ENCODE results near the gene CAMSAP3. TPM values are rescaled to one million over a fixed set of nuclear protein-coding genes. Genes with fewer than 3 reads are reported as not detected.
A peak's percentile ranks its signal among the peaks of the same experiment; 100 is the strongest.

CAMSAP3 gene
- total RNA-seq, 2 experiments from 2014 or later = 0.17 to 0.31 TPM

GRCh38 chr19:7629347-7630054 is 33.8 kb downstream of the CAMSAP3 start, which contains the start of the genes PET100 and XAB2:
PET100 (plus strand) TSS chr19:7629793; CDS start chr19:7629834, 41 bp downstream.
XAB2 (minus strand) TSS chr19:7629545; CDS start chr19:7629527, 18 bp downstream.
- ChIA-PET POLR2A (interaction anchor here (0.5 to 1.4 kb wide), 8 partner anchors 8 to 314 kb away, joined by 3 to 10 read pairs (median 4); partner anchors contain the start of genes TIMM44 and TRAPPC5), CTCF (interaction anchor here (0.6 to 2.7 kb wide), 5 partner anchors 23 to 821 kb away, joined by 3 to 17 read pairs (median 3); partner anchors contain the start of gene TRAPPC5)
- no peaks in the 10 kb centered on the region for H3K9me3 Mint-ChIP-seq
- intact Hi-C loops (cut with micrococcal nuclease) = loop anchor here (1.0 kb wide), 1 partner anchor 8 kb away; the partner anchor contains the start of gene STXBP2
- peaks cover 33% of the 10 kb centered on the region for H3K4me1 Mint-ChIP-seq (ENCODE audit: low read depth)
- no peaks in the 10 kb centered on the region for H3K27me3 Mint-ChIP-seq
- DNase-seq = peak; percentile 97
- peak within 1 kb of the TSS; percentile 96 for H3K4me3 Mint-ChIP-seq
- peaks cover 12% of the 10 kb centered on the region for H3K36me3 Mint-ChIP-seq
- H3K27ac Mint-ChIP-seq = peak within 1 kb of the TSS; percentile 93

- Mint-ChIP-seq H3K27me3 (no peaks in the 10 kb centered on the region), H3K4me3 (no peak overlapping the region), H3K36me3 (peaks cover 12% of the 10 kb centered on the region), H3K4me1 (ENCODE audit: low read depth) (peaks cover 37% of the 10 kb centered on the region), H3K9me3 (no peaks in the 10 kb centered on the region), H3K27ac (no peak overlapping the region)
- intact Hi-C loops (cut with micrococcal nuclease) = no loop called here
- ChIA-PET POLR2A (no interaction called here), CTCF (no interaction called here)
- no peak for DNase-seq
Measured at GRCh38 chr19:7631577-7631976, 35.9 kb downstream of the CAMSAP3 start.

GRCh38 chr19:7632340-7633203 is 36.9 kb downstream of the CAMSAP3 start:
- H3K27me3 Mint-ChIP-seq = no peaks in the 10 kb centered on the region
- DNase-seq = no peak
- no peaks in the 10 kb centered on the region for H3K9me3 Mint-ChIP-seq
- intact Hi-C loops (cut with micrococcal nuclease) = no loop called here
- peaks cover 9% of the 10 kb centered on the region for H3K36me3 Mint-ChIP-seq
- H3K4me1 Mint-ChIP-seq (ENCODE audit: low read depth) = peaks cover 37% of the 10 kb centered on the region
- ChIA-PET POLR2A (no interaction called here), CTCF (no interaction called here)
- H3K27ac Mint-ChIP-seq = no peak overlapping the region
- no peak overlapping the region for H3K4me3 Mint-ChIP-seq

GRCh38 chr19:7633698-7634097 is 38.0 kb downstream of the CAMSAP3 start, which contains the start of gene PCP2:
PCP2 (minus strand) TSS chr19:7633719; CDS start chr19:7633457, 262 bp downstream.
- ChIA-PET CTCF (interaction anchor here (1.0 kb wide), 1 partner anchor 65 kb away, joined by 3 read pairs; no protein-coding TSS in a partner anchor), POLR2A (no interaction called here)
- no peak within 1 kb of the TSS for H3K27ac Mint-ChIP-seq
- no peaks in the 10 kb centered on the region for H3K9me3 Mint-ChIP-seq
- no peaks in the 10 kb centered on the region for H3K27me3 Mint-ChIP-seq
- peaks cover 33% of the 10 kb centered on the region for H3K4me1 Mint-ChIP-seq (ENCODE audit: low read depth)
- no peak within 1 kb of the TSS for H3K4me3 Mint-ChIP-seq
- H3K36me3 Mint-ChIP-seq = peaks cover 9% of the 10 kb centered on the region
- intact Hi-C loops (cut with micrococcal nuclease) = no loop called here
- no peak for DNase-seq

GRCh38 chr19:7635670-7636069 is 40.0 kb downstream of the CAMSAP3 start:
- Mint-ChIP-seq H3K4me1 (ENCODE audit: low read depth) (peaks cover 31% of the 10 kb centered on the region), H3K27ac (no peak overlapping the region), H3K4me3 (no peak overlapping the region), H3K27me3 (no peaks in the 10 kb centered on the region), H3K36me3 (peaks cover 7% of the 10 kb centered on the region), H3K9me3 (peaks cover 4% of the 10 kb centered on the region)
- CTCF ChIA-PET = interaction anchor here (1.7 kb wide), 2 partner anchors 45 to 67 kb away, joined by 5 read pairs; partner anchors contain the start of gene TRAPPC5
- POLR2A ChIA-PET = no interaction called here
- intact Hi-C loops (cut with micrococcal nuclease) = loop anchor here (5.0 kb wide), 2 partner anchors 47 to 287 kb away; partner anchors contain the start of genes SNAPC2 and TRAPPC5
- no peak for DNase-seq

- Mint-ChIP-seq H3K4me3 (peak overlapping the region; percentile 79), H3K9me3 (peaks cover 4% of the 10 kb centered on the region), H3K27ac (no peak overlapping the region), H3K4me1 (ENCODE audit: low read depth) (peaks cover 29% of the 10 kb centered on the region), H3K27me3 (no peaks in the 10 kb centered on the region), H3K36me3 (peaks cover 7% of the 10 kb centered on the region)
- intact Hi-C loops (cut with micrococcal nuclease) = loop anchor here (5.0 kb wide), 2 partner anchors 46 to 286 kb away; partner anchors contain the start of genes SNAPC2 and TRAPPC5
- no peak for DNase-seq
- POLR2A ChIA-PET = no interaction called here
- CTCF ChIA-PET = interaction anchor here (1.7 kb wide), 1 partner anchor 68 kb away, joined by 5 read pairs; no protein-coding TSS in a partner anchor
Measured at GRCh38 chr19:7636317-7636690, 40.6 kb downstream of the CAMSAP3 start.

DNA sequence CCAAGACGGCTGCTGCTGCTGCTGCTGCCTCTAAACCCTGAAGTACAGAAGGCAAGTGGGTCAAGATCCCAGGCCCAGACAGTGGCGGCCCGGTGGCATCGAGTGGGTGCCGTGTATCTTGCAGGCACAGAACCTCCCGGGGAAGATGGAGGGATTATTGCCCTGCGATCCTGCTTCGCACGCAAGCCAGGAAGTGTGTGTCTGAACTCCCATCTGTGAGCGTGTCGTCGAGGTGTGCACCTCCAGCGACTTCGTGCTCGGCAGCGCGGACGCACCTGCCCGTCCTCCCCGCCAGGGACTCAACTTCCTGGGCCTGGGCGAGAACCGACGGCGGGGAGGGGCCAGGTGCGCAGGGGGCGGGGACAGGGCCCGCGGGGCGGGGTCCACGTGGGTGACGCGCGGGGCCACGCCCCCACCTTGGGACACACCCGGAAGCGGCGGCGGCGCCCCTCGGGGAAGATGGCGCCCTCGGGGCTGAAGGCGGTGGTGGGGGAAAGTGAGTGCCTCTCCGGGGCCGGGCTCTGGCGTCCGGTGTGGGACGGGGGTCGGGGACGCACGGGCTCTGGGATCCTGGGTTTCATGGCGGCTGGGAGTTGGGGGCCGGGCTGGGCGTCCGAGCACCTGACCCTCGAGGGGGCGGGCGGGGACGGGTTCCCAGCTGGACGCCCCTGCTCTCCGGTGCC is 41.2 kb downstream of the CAMSAP3 start, which contains the start of gene STXBP2:
STXBP2 (plus strand) TSS at position 420 of the 683 bp plus-strand sequence; CDS start at position 460, 40 bp downstream.
- H3K4me3 Mint-ChIP-seq = peak within 1 kb of the TSS; percentile 79
- peaks cover 4% of the 10 kb centered on the region for H3K9me3 Mint-ChIP-seq
- POLR2A ChIA-PET = interaction anchor here (0.6 kb wide), 1 partner anchor 13 kb away, joined by 3 read pairs; no protein-coding TSS in a partner anchor
- intact Hi-C loops (cut with micrococcal nuclease) = loop anchor here (1.0 to 5.0 kb wide), 3 partner anchors 8 to 285 kb away; partner anchors contain the start of genes PET100, SNAPC2, TRAPPC5 and XAB2
- CTCF ChIA-PET = interaction anchor here (1.0 to 2.0 kb wide), 5 partner anchors 15 to 68 kb away, joined by 3 to 9 read pairs (median 5); partner anchors contain the start of gene TRAPPC5
- peaks cover 29% of the 10 kb centered on the region for H3K4me1 Mint-ChIP-seq (ENCODE audit: low read depth)
- DNase-seq = peak; percentile 95
- H3K36me3 Mint-ChIP-seq = peaks cover 7% of the 10 kb centered on the region
- H3K27me3 Mint-ChIP-seq = no peaks in the 10 kb centered on the region
- peak within 1 kb of the TSS; percentile 79 for H3K27ac Mint-ChIP-seq

- H3K4me1 Mint-ChIP-seq (ENCODE audit: low read depth) = peaks cover 29% of the 10 kb centered on the region
- intact Hi-C loops (cut with micrococcal nuclease) = loop anchor here (1.0 to 5.0 kb wide), 3 partner anchors 8 to 285 kb away; partner anchors contain the start of genes PET100, SNAPC2, TRAPPC5 and XAB2
- POLR2A ChIA-PET = interaction anchor here (0.6 to 1.1 kb wide), 2 partner anchors 8 to 12 kb away, joined by 3 to 6 read pairs; partner anchors contain the start of genes PET100 and XAB2
- peak; percentile 38 for DNase-seq
- H3K4me3 Mint-ChIP-seq = peak overlapping the region; percentile 79
- CTCF ChIA-PET = interaction anchor here (0.6 to 2.0 kb wide), 6 partner anchors 14 to 773 kb away, joined by 3 to 9 read pairs (median 3); partner anchors contain the start of gene TRAPPC5
- H3K9me3 Mint-ChIP-seq = peaks cover 4% of the 10 kb centered on the region
- H3K27me3 Mint-ChIP-seq = no peaks in the 10 kb centered on the region
- peak overlapping the region; percentile 79 for H3K27ac Mint-ChIP-seq
- H3K36me3 Mint-ChIP-seq = peaks cover 7% of the 10 kb centered on the region
Measured at GRCh38 chr19:7637374-7638256, 42.0 kb downstream of the CAMSAP3 start.

- H3K27ac Mint-ChIP-seq = no peak overlapping the region
- no peak for DNase-seq
- H3K9me3 Mint-ChIP-seq = peaks cover 4% of the 10 kb centered on the region
- H3K36me3 Mint-ChIP-seq = peaks cover 7% of the 10 kb centered on the region
- ChIA-PET CTCF (interaction anchor here (2.0 kb wide), 1 partner anchor 42 kb away, joined by 9 read pairs; the partner anchor contains the start of gene TRAPPC5), POLR2A (no interaction called here)
- no peaks in the 10 kb centered on the region for H3K27me3 Mint-ChIP-seq
- H3K4me3 Mint-ChIP-seq = no peak overlapping the region
- intact Hi-C loops (cut with micrococcal nuclease) = loop anchor here (5.0 kb wide), 2 partner anchors 43 to 283 kb away; partner anchors contain the start of genes SNAPC2 and TRAPPC5
- H3K4me1 Mint-ChIP-seq (ENCODE audit: low read depth) = peaks cover 29% of the 10 kb centered on the region
Measured at GRCh38 chr19:7638802-7639465, 43.3 kb downstream of the CAMSAP3 start.

GRCh38 chr19:7639863-7640348 is 44.2 kb downstream of the CAMSAP3 start:
- Mint-ChIP-seq H3K27ac (no peak overlapping the region), H3K9me3 (peaks cover 4% of the 10 kb centered on the region), H3K36me3 (peaks cover 12% of the 10 kb centered on the region), H3K27me3 (no peaks in the 10 kb centered on the region), H3K4me1 (ENCODE audit: low read depth) (peaks cover 29% of the 10 kb centered on the region), H3K4me3 (no peak overlapping the region)
- intact Hi-C loops (cut with micrococcal nuclease) = loop anchor here (5.0 kb wide), 2 partner anchors 42 to 282 kb away; partner anchors contain the start of genes SNAPC2 and TRAPPC5
- ChIA-PET POLR2A (no interaction called here), CTCF (no interaction called here)
- no peak for DNase-seq
